Neural progenitor cell (in vitro differentiated cells): ENCODE measurements around the gene RB1. TPM values are rescaled to one million over a fixed set of nuclear protein-coding genes. Genes with fewer than 3 reads are reported as not detected.
"Not testable (repeated sequence)": the region's sequence is repeated elsewhere in the genome, so short reads cannot be mapped to it uniquely, and the experiment has no call there.

Source experiments
- DNase-seq: peaks from one replicate; pipeline ENCODE4 v3.0.0-alpha.2; 2016; ENCODE audit warnings: low spot score
- H2AFZ ChIP-seq: fragments of 200-600 bp; sonication (generic); replicated peaks from 2 replicates; pipeline ENCODE4 v1.6.1; 2016; ENCODE audit warnings: antibody characterized with exemption
- H3F3A ChIP-seq: fragments of 200-600 bp; sonication (generic); 2 replicates; pipeline ENCODE4 v1.6.1; 2016; ENCODE audit warnings: antibody characterized with exemption, low read depth
- H3K27ac ChIP-seq: fragments of 200-600 bp; sonication (generic); 2 replicates; pipeline ENCODE4 v1.5.1; 2016; ENCODE audit warnings: mild to moderate bottlenecking
- H3K27me3 ChIP-seq: fragments of 200-600 bp; sonication (generic); 2 replicates; pipeline ENCODE4 v1.6.1; 2016; ENCODE audit warnings: mild to moderate bottlenecking, moderate library complexity
- H3K36me3 ChIP-seq: fragments of 200-600 bp; sonication (generic); 2 replicates; pipeline ENCODE4 v1.5.1; 2016
- H3K4me1 ChIP-seq: fragments of 200-600 bp; sonication (generic); 2 replicates; pipeline ENCODE4 v1.6.1; 2016; ENCODE audit warnings: mixed run types
- H3K4me2 ChIP-seq: fragments of 200-600 bp; sonication (generic); 2 replicates; pipeline ENCODE4 v1.6.1; 2016
- H3K4me3 ChIP-seq: fragments of 200-600 bp; sonication (generic); 2 replicates; pipeline ENCODE4 v1.5.1; 2016
- H3K79me2 ChIP-seq: fragments of 200-600 bp; sonication (generic); 2 replicates; pipeline ENCODE4 v1.6.1; 2016; ENCODE audit warnings: low read depth
- H3K9ac ChIP-seq: fragments of 200-600 bp; sonication (generic); 2 replicates; pipeline ENCODE4 v1.6.1; 2016
- H3K9me3 ChIP-seq: fragments of 200-600 bp; sonication (generic); 2 replicates; pipeline ENCODE4 v1.5.1; 2016; ENCODE audit warnings: low read depth
- H4K20me1 ChIP-seq: fragments of 200-600 bp; sonication (generic); 2 replicates; pipeline ENCODE4 v1.6.1; 2016; ENCODE audit warnings: low read depth
- H3K27ac Mint-ChIP-seq: 3 replicates; pipeline ENCODE4 v1.8.0; 2021; ENCODE audit warnings: mixed read lengths
- H3K27me3 Mint-ChIP-seq: 2 replicates; pipeline ENCODE4 v1.8.0; 2022; ENCODE audit warnings: low read depth, mild to moderate bottlenecking, inconsistent platforms, moderate library complexity, mixed read lengths; ENCODE audit not compliant: insufficient read depth
- H3K36me3 Mint-ChIP-seq: 3 replicates; pipeline ENCODE4 v1.8.0; 2021; ENCODE audit warnings: mixed read lengths
- H3K4me1 Mint-ChIP-seq: 3 replicates; pipeline ENCODE4 v1.8.0; 2021; ENCODE audit warnings: mixed read lengths
- H3K4me3 Mint-ChIP-seq: 3 replicates; pipeline ENCODE4 v1.8.0; 2021; ENCODE audit warnings: mild to moderate bottlenecking, moderate library complexity, mixed read lengths
- H3K9me3 Mint-ChIP-seq: 3 replicates; pipeline ENCODE4 v1.8.0; 2020; ENCODE audit warnings: mixed read lengths
- CTCF ChIP-seq: fragments of 200-600 bp; sonication (generic); IDR thresholded peaks from 2 replicates; pipeline ENCODE4 v1.5.1; 2017; ENCODE audit warnings: antibody characterized with exemption, mild to moderate bottlenecking
- EZH2 ChIP-seq: fragments of 200-600 bp; sonication (generic); IDR thresholded peaks from 2 replicates; pipeline ENCODE4 v1.6.1; 2017; ENCODE audit warnings: antibody characterized with exemption, mild to moderate bottlenecking, moderate library complexity
- EZH2phosphoT487 ChIP-seq: fragments of 200-600 bp; sonication (generic); IDR thresholded peaks from 2 replicates; pipeline ENCODE4 v1.6.1; 2017; ENCODE audit warnings: antibody characterized with exemption
- total RNA-seq: library from RNA; depleted of rRNA; stranded (reverse); fragments of >200 nt; gene quantifications from 2 replicates; pipeline ENCODE4 v1.2.3, GENCODE V29; 2015; ENCODE audit warnings: low replicate concordance

Gene RB1
- total RNA-seq, 1 donor from 2014 or later, result 39.5 TPM

- TF ChIP-seq EZH2 (no peak), EZH2phosphoT487 (no peak)
- no peaks in the 10 kb centered on the region for H3K4me1 Mint-ChIP-seq
- no peak overlapping the region for H3K4me2 ChIP-seq
- peaks cover 57% of the 10 kb centered on the region for H3K36me3 Mint-ChIP-seq
- peaks cover 36% of the 10 kb centered on the region for H3K9me3 Mint-ChIP-seq
- no peak overlapping the region for H3K27ac Mint-ChIP-seq
- no peak for DNase-seq
- no peak overlapping the region for H3K27ac ChIP-seq
- peaks cover 7% of the 10 kb centered on the region for H3K36me3 ChIP-seq
- no peaks in the 10 kb centered on the region for H3K27me3 ChIP-seq
- H3K4me1 ChIP-seq, result no peaks in the 10 kb centered on the region
- no peak overlapping the region for H3K9ac ChIP-seq
- H3K27me3 Mint-ChIP-seq, result no peaks in the 10 kb centered on the region
- no peak overlapping the region for H3K4me3 Mint-ChIP-seq
- no peaks in the 10 kb centered on the region for H4K20me1 ChIP-seq
- H3K9me3 ChIP-seq, result peaks cover 6% of the 10 kb centered on the region
- H2AFZ ChIP-seq, result no peak overlapping the region
- no peak overlapping the region for H3K4me3 ChIP-seq
- H3K79me2 ChIP-seq, result no peaks in the 10 kb centered on the region
- peaks cover 9% of the 10 kb centered on the region for H3F3A ChIP-seq
Observed at GRCh38 chr13:48353590-48353989, 50.0 kb downstream of the RB1 start.

- DNase-seq, H3K27ac Mint-ChIP-seq, H2AFZ ChIP-seq, H3K27me3 ChIP-seq, H3K4me1 Mint-ChIP-seq, H4K20me1 ChIP-seq, H3K79me2 ChIP-seq, H3K4me2 ChIP-seq, H3K36me3 ChIP-seq, H3K27ac ChIP-seq, H3K9ac ChIP-seq, H3K4me3 Mint-ChIP-seq, H3K9me3 ChIP-seq, H3K4me3 ChIP-seq, H3K27me3 Mint-ChIP-seq, H3K4me1 ChIP-seq: not testable (repeated sequence)
- Mint-ChIP-seq H3K9me3 (peaks cover 30% of the 10 kb centered on the region), H3K36me3 (peaks cover 48% of the 10 kb centered on the region)
- H3F3A ChIP-seq, result peaks cover 11% of the 10 kb centered on the region
Observed at GRCh38 chr13:48355524-48355923, 52.0 kb downstream of the RB1 start.

- Histone ChIP-seq H3K27me3 (no peaks in the 10 kb centered on the region), H3K79me2 (no peaks in the 10 kb centered on the region), H3K4me1 (no peaks in the 10 kb centered on the region), H3K27ac (no peak overlapping the region), H4K20me1 (no peaks in the 10 kb centered on the region), H3K9me3 (peaks cover 6% of the 10 kb centered on the region), H2AFZ (no peak overlapping the region), H3K4me3 (no peak overlapping the region), H3K4me2 (no peak overlapping the region), H3K36me3 (peaks cover 4% of the 10 kb centered on the region), H3K9ac (no peak overlapping the region), H3F3A (peaks cover 11% of the 10 kb centered on the region)
- Mint-ChIP-seq H3K27ac (no peak overlapping the region), H3K36me3 (peaks cover 38% of the 10 kb centered on the region), H3K9me3 (peaks cover 24% of the 10 kb centered on the region), H3K27me3 (no peaks in the 10 kb centered on the region), H3K4me1 (no peaks in the 10 kb centered on the region), H3K4me3 (no peak overlapping the region)
- TF ChIP-seq CTCF (no peak), EZH2 (no peak), EZH2phosphoT487 (no peak)
- no peak for DNase-seq
Observed at GRCh38 chr13:48356750-48357149, 53.2 kb downstream of the RB1 start.

- Mint-ChIP-seq H3K36me3 (peaks cover 9% of the 10 kb centered on the region), H3K4me3 (no peak overlapping the region), H3K4me1 (no peaks in the 10 kb centered on the region), H3K27me3 (no peaks in the 10 kb centered on the region), H3K9me3 (no peaks in the 10 kb centered on the region), H3K27ac (no peak overlapping the region)
- H3F3A ChIP-seq, result no peaks in the 10 kb centered on the region
- H3K27me3 ChIP-seq, result no peaks in the 10 kb centered on the region
- H3K9ac ChIP-seq, result no peak overlapping the region
- no peak for DNase-seq
- no peak overlapping the region for H2AFZ ChIP-seq
- H3K9me3 ChIP-seq, result no peaks in the 10 kb centered on the region
- peaks cover 6% of the 10 kb centered on the region for H3K36me3 ChIP-seq
- no peak for TF ChIP-seq EZH2
- no peak for TF ChIP-seq CTCF
- TF ChIP-seq EZH2phosphoT487, result no peak
- no peaks in the 10 kb centered on the region for H3K79me2 ChIP-seq
- H3K4me1 ChIP-seq, result no peaks in the 10 kb centered on the region
- no peak overlapping the region for H3K27ac ChIP-seq
- no peak overlapping the region for H3K4me2 ChIP-seq
- no peaks in the 10 kb centered on the region for H4K20me1 ChIP-seq
- no peak overlapping the region for H3K4me3 ChIP-seq
Observed at GRCh38 chr13:48369988-48370387, 66.4 kb downstream of the RB1 start.
